Colonic mucosa (tissue), 4 donors: ENCODE results near the gene CEP41. TPM values are rescaled to one million over a fixed set of nuclear protein-coding genes. Genes with fewer than 3 reads are reported as not detected.

Source experiments
- DNase-seq: peaks from one replicate; pipeline ENCODE4 v3.0.0-alpha.2; 2020
- H3K27ac ChIP-seq: fragments of 200-600 bp; one replicate; pipeline ENCODE4 v1.8.0; 2021
- H3K27me3 ChIP-seq: fragments of 200-600 bp; one replicate; pipeline ENCODE4 v1.8.0; 2021
- H3K36me3 ChIP-seq: fragments of 200-600 bp; one replicate; pipeline ENCODE4 v1.8.0; 2021
- H3K4me1 ChIP-seq: fragments of 200-600 bp; one replicate; pipeline ENCODE4 v1.8.0; 2021; ENCODE audit warnings: mild to moderate bottlenecking
- H3K4me3 ChIP-seq: fragments of 200-600 bp; one replicate; pipeline ENCODE4 v1.8.0; 2021
- H3K9ac ChIP-seq, 2 donors: one replicate each; pipeline ENCODE4 v1.7.0; 2013; ENCODE audit warnings: control low read depth in 2 of 2, low read depth in 2 of 2, low read length in 2 of 2
- H3K9me3 ChIP-seq: fragments of 200-600 bp; one replicate; pipeline ENCODE4 v1.8.0; 2021
- CTCF ChIP-seq: fragments of 200-600 bp; IDR thresholded peaks from one replicate; pipeline ENCODE4 v1.8.0; 2022; ENCODE audit warnings: antibody characterized with exemption, mild to moderate bottlenecking
- intact Hi-C: fragments of 100-400 bp; cut with DNase I; formaldehyde crosslinking; loops from one replicate; pipeline ENCODE4 v1.14.1; 2022
- total RNA-seq, 2 donors: library from RNA; stranded (reverse); fragmentation: NEBNext Ultra II Directional in 1 of 2; extraction: Animal tissue kit (Norgen Biotek cat#: 25700) in 1 of 2; gene quantifications; one replicate each; pipeline ENCODE4 v1.2.1, GENCODE V29; 2021
- donor health status: healthy.
- donor health status: DM: no; HTN: no; CAD: no.
- donor health status: DM: no; HTN: no; CAD: no.

Gene CEP41
- total RNA-seq, 2 donors from 2014 or later = 6.9 to 13.6 TPM

GRCh38 chr7:130401101-130401500 is 39.7 kb downstream of the CEP41 start:
- no peak overlapping the region for H3K9ac ChIP-seq
- no peaks in the 10 kb centered on the region for H3K9me3 ChIP-seq
- TF ChIP-seq CTCF = no peak
- no peaks in the 10 kb centered on the region for H3K27me3 ChIP-seq
- no peaks in the 10 kb centered on the region for H3K36me3 ChIP-seq
- H3K27ac ChIP-seq = no peak overlapping the region
- DNase-seq = no peak
- H3K4me1 ChIP-seq = no peaks in the 10 kb centered on the region
- intact Hi-C loops = no loop called here
- no peak overlapping the region for H3K4me3 ChIP-seq

- Histone ChIP-seq H3K4me1 (no peaks in the 10 kb centered on the region), H3K27ac (no peak overlapping the region)
Observed at GRCh38 chr7:130400120-130400572, 40.7 kb downstream of the CEP41 start.

GRCh38 chr7:130398526-130399090 is 42.2 kb downstream of the CEP41 start:
- no peak for DNase-seq
- H3K27me3 ChIP-seq = no peaks in the 10 kb centered on the region
- H3K9ac ChIP-seq = no peak overlapping the region
- H3K4me1 ChIP-seq = no peaks in the 10 kb centered on the region
- no peaks in the 10 kb centered on the region for H3K9me3 ChIP-seq
- no peak for TF ChIP-seq CTCF
- no peak overlapping the region for H3K27ac ChIP-seq
- H3K4me3 ChIP-seq = no peak overlapping the region
- intact Hi-C loops = no loop called here
- no peaks in the 10 kb centered on the region for H3K36me3 ChIP-seq

More at GRCh38 chr7:130400120-130400572, 40.7 kb downstream of the CEP41 start:
- intact Hi-C loops = no loop called here
- H3K9me3 ChIP-seq = no peaks in the 10 kb centered on the region
- H3K9ac ChIP-seq = no peak overlapping the region
- no peak overlapping the region for H3K4me3 ChIP-seq
- DNase-seq = no peak
- TF ChIP-seq CTCF = no peak
- no peaks in the 10 kb centered on the region for H3K36me3 ChIP-seq
- no peaks in the 10 kb centered on the region for H3K27me3 ChIP-seq

- Histone ChIP-seq H3K9me3 (no peaks in the 10 kb centered on the region), H3K27me3 (no peaks in the 10 kb centered on the region), H3K4me1 (no peaks in the 10 kb centered on the region), H3K4me3 (no peak overlapping the region), H3K27ac (no peak overlapping the region), H3K36me3 (no peaks in the 10 kb centered on the region), H3K9ac (no peak overlapping the region)
- DNase-seq = no peak
- no peak for TF ChIP-seq CTCF
- intact Hi-C loops = no loop called here
Observed at GRCh38 chr7:130397758-130398073, 43.1 kb downstream of the CEP41 start.

GRCh38 chr7:130397051-130397757 is 43.6 kb downstream of the CEP41 start:
- Histone ChIP-seq H3K4me1 (no peaks in the 10 kb centered on the region), H3K4me3 (no peak overlapping the region), H3K9me3 (no peaks in the 10 kb centered on the region), H3K27me3 (no peaks in the 10 kb centered on the region), H3K36me3 (no peaks in the 10 kb centered on the region), H3K9ac (no peak overlapping the region), H3K27ac (no peak overlapping the region)
- no peak for TF ChIP-seq CTCF
- no peak for DNase-seq
- intact Hi-C loops = no loop called here
